ENCODE data around the gene COL13A1. TPM values are rescaled to one million over a fixed set of nuclear protein-coding genes. Genes with fewer than 3 reads are reported as not detected.

The COL13A1 gene
- total RNA-seq, 1 donor from 2014 or later = 0.86 TPM

- no peak for FAIRE-seq
- no peak for TF ChIP-seq CTCF (IDR thresholded peaks at IDR 0.05; ENCODE audit: insufficient read depth, low read depth, low read length)
- TF ChIP-seq EZH2 (IDR thresholded peaks at IDR 0.05; ENCODE audit: insufficient read depth, low read length) = no peak
- H3K4me3 ChIP-seq (ENCODE audit: insufficient read depth, low read depth, low read length) = no peak overlapping the region
- H3K79me2 ChIP-seq (ENCODE audit: insufficient read depth, low read length) = no peaks in the 10 kb centered on the region
- no peaks in the 10 kb centered on the region for H4K20me1 ChIP-seq (ENCODE audit: insufficient read depth, low read length)
- no peaks in the 10 kb centered on the region for H3K4me1 ChIP-seq (ENCODE audit: insufficient read depth, low read length)
- Mint-ChIP-seq H3K27ac (ENCODE audit: unreplicated experiment) (no peak overlapping the region), H3K36me3 (ENCODE audit: low read depth, unreplicated experiment) (no peaks in the 10 kb centered on the region), H3K4me1 (ENCODE audit: low read depth, unreplicated experiment) (no peaks in the 10 kb centered on the region), H3K4me3 (ENCODE audit: unreplicated experiment) (no peak overlapping the region), H3K27me3 (ENCODE audit: low read depth, unreplicated experiment) (peaks cover 70% of the 10 kb centered on the region), H3K9me3 (ENCODE audit: unreplicated experiment) (no peaks in the 10 kb centered on the region)
- H3K27me3 ChIP-seq (ENCODE audit: insufficient read depth, low read length) = no peaks in the 10 kb centered on the region
- no peaks in the 10 kb centered on the region for H3K9me3 ChIP-seq (ENCODE audit: insufficient read depth, low read depth, low read length)
- H3K4me2 ChIP-seq (ENCODE audit: low read length) = no peak overlapping the region
- no peak overlapping the region for H3K27ac ChIP-seq (ENCODE audit: low read depth, low read length)
- H2AFZ ChIP-seq (ENCODE audit: low read depth, low read length) = no peak overlapping the region
- peaks cover 2% of the 10 kb centered on the region for H3K36me3 ChIP-seq (ENCODE audit: insufficient read depth, low read length)
- no peak for DNase-seq (ENCODE audit: low read depth)
- H3K9ac ChIP-seq (ENCODE audit: low read length) = no peak overlapping the region
Observed at GRCh38 chr10:69918036-69918435, 116.3 kb downstream of the COL13A1 start.

GRCh38 chr10:69919250-69919649, 117.5 kb downstream of the COL13A1 start:
- Histone ChIP-seq H3K79me2 (ENCODE audit: insufficient read depth, low read length) (no peaks in the 10 kb centered on the region), H3K9ac (ENCODE audit: low read length) (no peak overlapping the region), H3K4me1 (ENCODE audit: insufficient read depth, low read length) (no peaks in the 10 kb centered on the region), H3K27ac (ENCODE audit: low read depth, low read length) (no peak overlapping the region), H3K9me3 (ENCODE audit: insufficient read depth, low read depth, low read length) (no peaks in the 10 kb centered on the region), H3K4me3 (ENCODE audit: insufficient read depth, low read depth, low read length) (no peak overlapping the region), H3K4me2 (ENCODE audit: low read length) (no peak overlapping the region), H3K36me3 (ENCODE audit: insufficient read depth, low read length) (peaks cover 2% of the 10 kb centered on the region), H4K20me1 (ENCODE audit: insufficient read depth, low read length) (no peaks in the 10 kb centered on the region), H3K27me3 (ENCODE audit: insufficient read depth, low read length) (no peaks in the 10 kb centered on the region), H2AFZ (ENCODE audit: low read depth, low read length) (no peak overlapping the region)
- no peaks in the 10 kb centered on the region for H3K9me3 Mint-ChIP-seq (ENCODE audit: unreplicated experiment)
- DNase-seq (ENCODE audit: low read depth) (no peak), FAIRE-seq (no peak)
- H3K27me3 Mint-ChIP-seq (ENCODE audit: low read depth, unreplicated experiment) = peaks cover 75% of the 10 kb centered on the region
- H3K27ac Mint-ChIP-seq (ENCODE audit: unreplicated experiment) = no peak overlapping the region
- H3K36me3 Mint-ChIP-seq (ENCODE audit: low read depth, unreplicated experiment) = no peaks in the 10 kb centered on the region
- no peak overlapping the region for H3K4me3 Mint-ChIP-seq (ENCODE audit: unreplicated experiment)
- H3K4me1 Mint-ChIP-seq (ENCODE audit: low read depth, unreplicated experiment) = no peaks in the 10 kb centered on the region
- TF ChIP-seq EZH2 (IDR thresholded peaks at IDR 0.05; ENCODE audit: insufficient read depth, low read length) (no peak), CTCF (IDR thresholded peaks at IDR 0.05; ENCODE audit: insufficient read depth, low read depth, low read length) (no peak)

- DNase-seq (ENCODE audit: low read depth) (no peak), FAIRE-seq (no peak)
- H3K36me3 Mint-ChIP-seq (ENCODE audit: low read depth, unreplicated experiment) = peaks cover 4% of the 10 kb centered on the region
- Histone ChIP-seq H3K36me3 (ENCODE audit: insufficient read depth, low read length) (peaks cover 1% of the 10 kb centered on the region), H3K27me3 (ENCODE audit: insufficient read depth, low read length) (no peaks in the 10 kb centered on the region), H3K9me3 (ENCODE audit: insufficient read depth, low read depth, low read length) (no peaks in the 10 kb centered on the region), H4K20me1 (ENCODE audit: insufficient read depth, low read length) (no peaks in the 10 kb centered on the region), H3K79me2 (ENCODE audit: insufficient read depth, low read length) (no peaks in the 10 kb centered on the region), H2AFZ (ENCODE audit: low read depth, low read length) (no peak overlapping the region), H3K27ac (ENCODE audit: low read depth, low read length) (no peak overlapping the region), H3K9ac (ENCODE audit: low read length) (no peak overlapping the region), H3K4me1 (ENCODE audit: insufficient read depth, low read length) (no peaks in the 10 kb centered on the region), H3K4me3 (ENCODE audit: insufficient read depth, low read depth, low read length) (no peak overlapping the region), H3K4me2 (ENCODE audit: low read length) (no peak overlapping the region)
- no peaks in the 10 kb centered on the region for H3K4me1 Mint-ChIP-seq (ENCODE audit: low read depth, unreplicated experiment)
- no peak overlapping the region for H3K4me3 Mint-ChIP-seq (ENCODE audit: unreplicated experiment)
- H3K9me3 Mint-ChIP-seq (ENCODE audit: unreplicated experiment) = peaks cover 3% of the 10 kb centered on the region
- peaks cover 64% of the 10 kb centered on the region for H3K27me3 Mint-ChIP-seq (ENCODE audit: low read depth, unreplicated experiment)
- TF ChIP-seq CTCF (IDR thresholded peaks at IDR 0.05; ENCODE audit: insufficient read depth, low read depth, low read length) (no peak), EZH2 (IDR thresholded peaks at IDR 0.05; ENCODE audit: insufficient read depth, low read length) (no peak)
- no peak overlapping the region for H3K27ac Mint-ChIP-seq (ENCODE audit: unreplicated experiment)
Observed at GRCh38 chr10:69925111-69925510, 123.4 kb downstream of the COL13A1 start.

Data from astrocyte (in vitro differentiated cells and primary cell).